GM12875 (cell line): Measurements from ENCODE around the gene ST3GAL3.

Source experiments
- H3K4me3 ChIP-seq: one replicate; pipeline ENCODE4 v1.5.1; 2011; ENCODE audit warnings: low read depth, low read length, control low read depth
- CTCF ChIP-seq: IDR thresholded peaks from 2 replicates; pipeline ENCODE4 v1.5.1; 2011; ENCODE audit warnings: low read depth, mild to moderate bottlenecking, control low read depth, inconsistent platforms, low read length, moderate library complexity, borderline replicate concordance; ENCODE audit not compliant: insufficient read depth

ST3GAL3 gene

GRCh38 chr1:43766818-43767525 is 59.6 kb downstream of the ST3GAL3 start:
- no peak overlapping the region for H3K4me3 ChIP-seq
- no peak for TF ChIP-seq CTCF

GRCh38 chr1:43768168-43768567 is 60.8 kb downstream of the ST3GAL3 start:
- no peak for TF ChIP-seq CTCF
- no peak overlapping the region for H3K4me3 ChIP-seq

GRCh38 chr1:43769350-43769908 is 62.1 kb downstream of the ST3GAL3 start:
- H3K4me3 ChIP-seq: no peak overlapping the region
- TF ChIP-seq CTCF: no peak

GRCh38 chr1:43770111-43770510 is 62.8 kb downstream of the ST3GAL3 start:
- H3K4me3 ChIP-seq: no peak overlapping the region
- no peak for TF ChIP-seq CTCF

GRCh38 chr1:43772978-43773377 is 65.6 kb downstream of the ST3GAL3 start:
- no peak for TF ChIP-seq CTCF
- no peak overlapping the region for H3K4me3 ChIP-seq

GRCh38 chr1:43773821-43774220 is 66.5 kb downstream of the ST3GAL3 start:
- TF ChIP-seq CTCF: no peak
- no peak overlapping the region for H3K4me3 ChIP-seq

GRCh38 chr1:43774359-43774758 is 67.0 kb downstream of the ST3GAL3 start:
- H3K4me3 ChIP-seq: no peak overlapping the region
- TF ChIP-seq CTCF: no peak
